ENCODE results near the gene FNDC3B.
"Not testable (repeated sequence)": the region's sequence is repeated elsewhere in the genome, so short reads cannot be mapped to it uniquely, and the experiment has no call there.

Gene FNDC3B

DNA sequence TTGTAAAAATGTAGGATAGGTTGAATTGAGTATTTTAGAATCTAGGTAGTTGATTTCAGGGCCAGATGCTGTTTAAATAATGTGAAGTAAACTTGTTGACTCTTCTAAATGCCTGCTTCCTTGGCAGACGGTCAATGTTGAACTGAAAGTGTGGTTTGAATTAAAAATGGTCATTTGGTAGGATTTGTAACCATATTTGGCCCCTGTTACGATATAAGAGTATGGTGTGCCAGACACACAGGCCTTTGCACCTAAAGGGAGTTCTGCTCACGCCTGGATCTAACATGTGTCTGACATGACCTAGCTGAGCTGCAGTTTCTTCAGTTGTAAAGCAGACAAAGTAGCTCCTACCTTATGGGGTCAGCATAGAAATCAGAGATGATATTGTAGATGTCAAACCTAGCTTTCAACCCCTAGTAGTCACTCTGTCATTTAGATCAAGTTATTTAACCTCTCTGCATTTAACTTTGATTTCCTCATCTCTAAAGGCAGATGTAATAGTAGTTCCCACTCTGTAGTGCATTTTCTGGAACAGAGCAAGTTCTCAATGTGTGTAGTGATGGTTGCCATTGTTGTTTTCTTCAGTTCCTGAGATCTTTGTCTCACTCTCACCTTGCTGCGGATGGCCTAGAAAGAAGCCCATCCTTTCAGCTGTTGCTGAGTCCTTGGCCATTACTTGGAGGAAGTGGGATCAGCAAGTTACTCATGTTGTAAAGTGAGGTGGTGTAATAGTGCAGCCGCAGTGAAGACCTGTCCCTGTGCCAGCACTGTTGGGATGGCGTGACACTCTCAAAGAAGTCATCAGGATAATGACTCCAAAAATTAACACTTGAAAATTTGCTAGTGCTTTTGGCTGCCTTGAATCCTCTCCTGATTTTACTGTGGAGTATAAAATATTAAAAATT is 318.7 kb downstream of the FNDC3B start:
- DNase-seq: no peak

DNA sequence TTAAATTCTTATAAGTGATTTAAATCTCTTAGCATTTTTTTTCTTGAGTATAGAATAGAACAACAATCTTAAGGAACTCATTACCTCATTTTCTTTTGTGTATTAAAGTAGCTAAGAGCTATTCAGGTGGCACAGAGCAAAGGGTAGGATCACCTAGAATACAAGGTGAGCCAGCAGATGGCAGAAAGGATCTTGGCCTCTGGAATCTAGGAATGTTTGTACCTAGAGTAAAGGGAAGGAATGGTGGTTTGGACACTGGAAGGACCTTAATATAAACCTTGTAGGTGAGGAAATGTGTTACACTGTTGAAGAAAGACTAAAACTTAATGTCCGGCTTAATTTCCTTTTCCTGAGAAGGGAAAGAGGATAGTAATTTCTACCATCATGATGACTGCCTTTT is 319.9 kb downstream of the FNDC3B start:
- no peak for DNase-seq

DNA sequence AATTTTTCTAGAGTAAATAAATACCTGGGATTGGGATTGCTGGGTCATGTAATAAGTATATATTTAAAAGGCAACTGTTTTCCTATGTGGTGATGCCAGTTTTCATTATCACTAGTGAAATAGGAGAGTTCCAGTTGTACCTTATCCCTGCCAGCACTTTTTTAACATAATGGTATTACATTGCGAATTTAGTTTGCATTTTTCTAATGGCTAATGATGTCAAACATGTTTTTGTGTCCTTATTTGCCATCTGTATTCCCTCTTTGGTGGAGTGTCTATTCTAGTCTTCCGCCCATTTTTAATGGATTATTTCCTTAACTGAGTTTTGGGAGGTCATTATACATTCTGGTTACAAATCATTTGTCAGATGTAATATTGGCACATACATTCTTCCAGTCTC is 320.6 kb downstream of the FNDC3B start:
- DNase-seq: no peak

DNA sequence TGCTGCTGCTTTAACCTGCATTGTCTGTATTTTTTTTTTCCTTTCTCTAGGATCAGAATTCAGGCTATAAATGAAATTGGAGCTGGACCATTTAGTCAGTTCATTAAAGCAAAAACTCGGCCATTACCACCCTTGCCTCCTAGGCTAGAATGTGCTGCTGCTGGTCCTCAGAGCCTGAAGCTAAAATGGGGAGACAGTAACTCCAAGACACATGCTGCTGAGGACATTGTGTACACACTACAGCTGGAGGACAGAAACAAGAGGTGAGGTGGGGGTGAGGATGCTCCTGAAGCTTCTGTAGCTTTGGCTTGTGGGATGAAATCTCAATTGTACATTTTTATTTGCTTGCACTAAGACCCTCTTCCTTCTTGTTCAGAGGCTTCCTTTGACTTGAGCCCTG is 323.2 kb downstream of the FNDC3B start:
- DNase-seq: no peak

DNA sequence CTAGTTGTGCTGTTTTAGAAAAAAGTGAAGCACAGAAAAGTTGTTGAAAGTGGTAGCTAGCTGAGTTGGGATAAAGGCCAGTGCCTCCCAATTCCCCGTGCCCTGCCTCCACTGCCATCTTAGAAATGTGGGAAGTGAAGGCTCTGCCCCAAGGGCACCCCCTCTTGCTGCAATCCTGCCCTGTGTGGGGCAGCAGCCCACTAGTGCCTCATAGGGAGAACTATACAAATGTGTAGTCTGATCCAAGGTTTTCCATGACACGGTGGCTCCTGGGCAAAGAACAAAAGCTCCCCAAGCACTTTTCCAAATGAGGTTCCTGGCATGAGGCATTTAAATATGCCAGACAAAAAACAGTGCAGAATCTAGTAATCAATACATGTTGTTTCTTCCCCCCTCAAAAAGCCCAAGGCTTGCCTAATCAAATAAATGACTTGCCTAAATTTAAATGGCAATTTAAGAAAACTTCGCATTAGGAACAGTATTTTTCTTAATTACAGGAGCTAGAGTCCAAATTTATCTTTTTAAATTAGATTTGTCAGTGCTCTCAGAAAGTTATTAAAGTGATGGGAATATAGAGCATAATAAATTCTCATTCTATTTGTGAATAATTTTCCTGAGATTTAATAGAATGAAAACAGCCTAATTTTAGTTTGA is 325.1 kb downstream of the FNDC3B start:
- DNase-seq: no peak

DNA sequence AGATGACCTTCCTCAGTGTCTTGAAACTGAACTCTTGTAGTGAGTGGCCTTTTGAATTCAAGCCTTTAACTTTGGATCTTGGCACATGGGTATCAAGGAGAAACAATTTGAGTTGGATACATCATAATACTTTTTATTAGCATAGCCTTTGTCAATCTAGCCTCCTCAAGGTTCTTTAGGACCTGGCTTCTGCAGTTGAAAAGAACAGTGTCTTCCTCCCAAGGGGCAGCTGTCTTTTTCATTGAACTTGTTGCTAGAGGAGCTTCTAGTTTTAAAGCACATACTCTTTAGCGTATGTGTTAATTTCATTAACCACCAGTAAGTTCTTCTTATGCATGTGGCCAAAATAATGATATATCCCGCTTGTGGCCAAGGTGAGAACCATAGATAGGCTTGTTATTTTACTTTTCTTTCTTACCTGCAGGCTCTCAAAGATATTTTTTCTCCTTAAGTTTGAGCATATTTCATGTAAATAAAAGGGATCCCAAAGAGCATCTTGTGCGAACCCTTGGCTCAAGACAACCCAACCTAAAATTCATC is 325.7 kb downstream of the FNDC3B start:
- no peak for DNase-seq

DNA sequence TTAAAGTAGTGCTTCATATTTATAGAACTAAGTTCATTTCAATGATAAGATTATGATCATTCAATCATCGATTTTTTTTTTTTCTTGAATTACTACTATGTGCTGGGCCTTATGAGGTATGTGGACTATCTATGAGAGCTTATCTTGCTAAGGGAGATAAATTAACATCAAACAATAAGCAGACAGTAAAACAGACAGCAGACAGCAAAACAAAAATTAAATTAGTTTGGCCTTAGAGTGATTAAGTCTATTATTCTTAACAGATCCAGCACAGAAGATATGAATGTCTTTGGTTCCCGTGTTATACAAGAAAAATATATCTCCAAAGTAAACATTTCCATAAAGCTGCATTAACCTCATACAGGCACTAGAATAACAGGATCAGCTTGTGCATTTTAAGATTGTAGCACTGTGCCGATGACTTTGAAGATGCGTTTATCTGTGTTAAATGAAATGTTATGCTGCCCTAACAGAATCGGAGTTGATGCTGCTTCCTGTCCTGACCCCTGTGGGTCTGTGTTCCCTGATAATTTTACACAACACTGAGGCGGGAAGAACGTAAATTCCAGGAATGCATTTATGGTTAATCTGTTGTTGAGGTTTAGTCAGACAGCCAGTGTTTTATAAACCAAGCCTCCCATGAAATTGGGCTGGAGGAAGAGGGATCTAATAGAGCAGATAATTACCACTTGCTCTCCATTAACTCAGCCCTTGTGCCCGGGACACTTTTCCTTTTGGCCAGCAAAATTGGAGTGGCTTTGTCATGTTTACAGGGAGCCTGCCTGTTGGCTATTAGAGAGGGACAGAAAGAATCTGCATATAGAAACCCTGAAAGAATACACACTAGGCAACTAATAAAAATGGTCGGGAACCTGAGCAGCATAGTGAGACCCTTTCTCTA is 328.1 kb downstream of the FNDC3B start:
- no peak for DNase-seq

DNA sequence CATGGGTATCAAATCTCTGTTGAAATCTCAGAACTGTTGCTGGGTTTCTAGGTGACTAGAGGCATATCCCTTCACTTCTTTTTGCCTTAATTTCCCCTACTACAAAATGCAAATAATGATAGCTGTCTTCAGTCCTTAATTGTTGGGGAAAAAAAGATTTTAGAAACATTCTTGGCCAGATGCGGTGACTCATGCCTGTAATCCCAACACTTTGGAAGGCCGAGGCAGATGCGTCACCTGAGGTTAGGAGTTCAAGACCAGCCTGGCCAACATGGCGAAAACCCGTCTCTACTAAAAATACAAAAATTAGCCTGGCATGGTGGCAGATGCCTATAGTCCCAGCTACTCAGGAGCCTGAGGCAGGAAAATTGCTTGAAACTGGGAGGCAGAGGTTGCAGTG is 329.2 kb downstream of the FNDC3B start:
- not testable (repeated sequence) for DNase-seq

DNA sequence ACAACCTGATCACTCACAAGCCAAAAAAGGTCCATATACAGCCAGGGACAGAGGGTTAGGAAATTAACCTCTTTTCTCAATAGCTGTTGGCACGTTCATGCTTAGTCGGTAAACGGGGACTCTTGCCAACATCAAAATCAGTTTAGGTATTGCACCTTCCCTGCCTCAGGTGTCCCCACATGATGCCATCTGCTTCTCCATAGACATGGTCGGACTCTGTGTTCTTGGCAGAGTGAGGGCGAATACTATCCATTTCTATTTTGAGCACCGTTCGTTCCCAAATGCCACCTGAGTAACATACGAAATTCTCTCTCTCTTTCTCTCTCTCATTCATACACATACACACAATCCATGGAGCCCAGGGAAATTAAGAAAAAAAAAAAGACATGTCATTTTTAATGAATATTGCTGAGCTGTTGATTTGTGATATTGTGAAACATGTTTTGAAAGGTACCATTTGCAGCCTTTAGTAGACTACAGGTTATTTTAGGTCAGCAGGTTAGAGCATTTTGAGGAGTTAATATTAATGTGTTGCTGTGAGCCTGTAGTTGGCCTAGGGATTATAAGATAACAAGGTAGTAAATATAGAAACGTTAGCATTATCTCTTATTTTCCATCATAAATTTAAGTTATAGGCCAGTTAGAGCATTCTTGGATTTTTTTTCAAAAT is 330.3 kb downstream of the FNDC3B start:
- DNase-seq: no peak

DNA sequence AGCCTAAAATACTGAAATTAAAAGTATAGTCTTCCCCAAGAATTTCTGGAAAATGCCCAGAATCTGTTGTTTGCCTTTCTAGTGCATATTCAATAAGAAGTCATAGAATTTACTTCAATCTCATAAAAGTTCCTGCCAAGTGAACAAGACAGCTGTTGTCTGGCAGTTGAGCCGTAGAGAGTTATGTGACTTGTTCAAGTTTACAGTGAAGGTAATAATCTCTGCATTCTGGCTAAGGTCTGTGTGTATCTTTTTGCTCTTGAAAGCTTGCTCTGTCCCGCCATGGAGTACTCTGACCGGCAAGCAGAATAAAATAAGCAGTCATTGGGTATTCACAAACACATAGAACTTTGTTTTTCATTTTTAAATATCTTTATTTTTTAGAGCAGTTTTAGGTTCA is 331.0 kb downstream of the FNDC3B start:
- no peak for DNase-seq

DNA sequence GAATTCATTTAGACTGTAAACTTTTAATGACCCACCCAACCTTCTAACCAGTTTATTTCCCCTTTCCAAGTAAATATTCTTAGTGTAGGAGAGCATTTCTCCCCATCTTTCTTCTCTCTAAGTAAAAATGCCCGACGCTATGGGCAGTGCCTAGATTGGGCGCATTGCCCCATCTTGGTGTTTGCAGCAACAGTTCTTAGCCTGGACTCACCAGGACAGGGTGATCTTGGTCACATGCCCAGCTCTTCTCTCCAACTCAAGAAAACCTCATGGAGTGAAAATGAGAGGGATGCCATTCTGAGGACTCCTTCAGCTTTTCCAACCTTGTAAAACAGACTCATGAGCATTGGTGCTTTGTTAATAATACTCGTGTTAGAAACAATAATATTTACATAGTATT is 332.2 kb downstream of the FNDC3B start:
- no peak for DNase-seq

DNA sequence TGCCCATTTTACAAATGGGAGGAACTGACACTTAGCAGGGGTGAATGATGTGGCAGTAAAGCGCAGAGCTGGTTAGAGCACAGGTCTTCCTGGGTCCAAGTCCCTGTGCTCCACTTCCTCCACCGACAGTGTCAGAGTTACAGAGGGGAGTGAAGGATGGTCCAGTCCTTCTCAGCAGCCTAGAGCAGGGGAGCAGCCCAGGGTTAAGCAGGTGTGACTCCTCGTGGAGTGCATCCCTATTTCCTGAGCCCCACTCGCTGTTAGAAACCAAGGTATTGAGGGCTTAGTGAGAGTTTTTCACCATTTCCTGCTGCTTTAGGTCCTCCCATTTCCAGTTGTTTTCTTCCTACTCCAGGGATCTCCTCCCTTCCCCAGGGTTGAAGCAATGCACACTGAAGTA is 333.5 kb downstream of the FNDC3B start:
- DNase-seq: no peak

DNA sequence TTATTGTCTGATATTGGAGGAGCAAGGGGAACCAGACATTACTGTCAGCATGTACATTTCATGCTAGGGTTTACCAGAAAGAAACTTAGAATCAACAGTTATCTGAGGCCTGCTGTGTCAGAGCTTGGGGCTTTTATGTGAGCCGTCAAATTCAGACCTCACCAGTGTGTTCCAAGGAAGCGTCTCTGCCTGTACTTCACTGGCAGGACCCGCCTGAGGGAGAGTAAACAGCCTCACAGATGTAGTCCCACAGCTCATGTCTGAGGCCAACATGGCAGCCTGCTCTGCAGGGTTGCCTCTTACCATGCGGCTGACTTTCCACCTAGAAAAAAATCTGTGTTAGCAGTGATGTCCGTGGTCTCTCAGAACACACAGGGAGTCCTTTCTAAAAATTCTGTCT is 334.5 kb downstream of the FNDC3B start:
- DNase-seq: no peak

DNA sequence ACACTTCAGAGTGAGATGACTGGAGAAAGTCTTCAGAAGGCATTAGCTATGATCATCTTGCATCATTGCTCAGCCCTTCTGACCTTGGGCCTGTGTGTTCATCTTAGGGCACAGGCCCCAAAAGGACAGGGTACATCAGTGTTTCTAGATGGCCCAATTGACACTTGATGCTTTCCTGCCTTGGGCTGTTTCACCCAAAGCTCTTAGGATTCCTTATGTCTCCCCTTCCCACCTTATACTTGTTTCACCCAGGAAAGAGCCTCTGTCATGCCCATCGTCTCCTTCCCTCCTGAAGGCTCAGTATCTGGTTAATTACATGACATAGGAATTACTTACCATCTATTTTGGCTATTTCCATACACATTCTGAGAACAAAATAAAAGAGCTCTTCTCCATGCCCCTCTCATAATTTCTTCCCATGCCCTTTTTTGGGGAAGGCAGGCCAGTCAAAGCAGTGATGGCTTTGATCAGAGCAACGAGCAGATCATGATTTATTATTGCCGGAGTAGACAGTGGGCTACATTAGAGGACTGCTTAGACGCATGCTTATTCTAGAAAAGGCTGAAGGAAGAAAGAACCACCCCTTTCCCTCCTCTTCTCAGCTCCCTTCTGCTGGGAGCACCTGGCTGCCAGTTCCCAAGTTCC is 335.9 kb downstream of the FNDC3B start:
- no peak for DNase-seq

DNA sequence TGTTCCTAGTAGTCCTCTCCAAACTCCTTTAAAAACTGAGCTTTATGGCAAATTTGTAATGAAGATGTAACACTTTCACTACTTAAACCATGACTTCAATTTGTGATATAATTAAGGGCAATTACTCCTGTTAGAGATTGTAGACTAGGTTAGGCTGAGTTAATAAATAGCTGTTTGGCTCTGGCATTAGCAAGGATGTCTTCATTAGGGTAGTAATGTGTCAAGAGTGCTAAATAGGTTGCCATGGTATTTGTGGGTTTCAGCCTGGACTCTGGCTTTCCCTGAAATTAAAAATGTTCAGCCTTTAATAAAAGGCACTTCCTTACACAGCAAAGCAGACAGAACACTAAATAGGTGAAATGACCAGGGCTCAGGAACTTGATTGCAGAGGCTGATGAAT is 337.0 kb downstream of the FNDC3B start:
- no peak for DNase-seq

DNA sequence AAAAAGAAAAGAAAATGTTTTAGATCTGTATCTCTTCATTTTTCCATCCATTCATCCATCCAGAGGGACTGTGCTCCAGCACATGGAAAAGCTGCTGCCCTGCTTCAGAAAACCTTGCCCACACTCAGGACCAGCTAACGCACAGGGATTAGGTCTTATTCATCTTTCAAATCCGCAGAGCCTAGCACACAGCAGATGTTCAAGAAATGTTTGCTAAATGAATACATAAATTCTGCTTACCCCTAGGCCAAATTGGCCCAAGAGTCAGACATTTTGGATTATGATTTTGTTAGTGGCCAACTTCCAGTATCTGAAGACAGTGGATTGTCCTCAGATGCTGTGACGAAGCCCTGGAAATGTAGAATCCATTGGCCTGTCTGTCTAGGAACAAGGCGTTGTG is 337.5 kb downstream of the FNDC3B start:
- DNase-seq: no peak

DNA sequence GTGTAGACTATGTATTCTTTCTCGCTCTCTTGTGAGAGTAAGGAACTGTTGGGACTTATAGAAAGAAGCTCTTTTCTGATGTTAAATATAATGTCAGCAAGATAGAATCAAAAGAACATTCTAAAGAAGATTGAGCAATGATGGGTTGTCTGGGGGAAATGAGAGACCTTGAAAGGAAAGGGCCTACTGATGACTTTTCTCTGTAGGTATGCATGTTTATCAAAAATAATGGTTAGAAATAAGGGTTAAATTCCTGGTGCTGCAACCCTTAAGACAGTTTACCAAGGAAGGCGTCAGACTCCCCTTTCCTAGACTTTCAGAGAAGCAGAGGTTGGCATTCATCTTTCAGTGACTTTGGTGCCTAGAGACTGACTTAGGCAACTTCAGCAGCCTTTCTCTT is 339.1 kb downstream of the FNDC3B start:
- no peak for DNase-seq

DNA sequence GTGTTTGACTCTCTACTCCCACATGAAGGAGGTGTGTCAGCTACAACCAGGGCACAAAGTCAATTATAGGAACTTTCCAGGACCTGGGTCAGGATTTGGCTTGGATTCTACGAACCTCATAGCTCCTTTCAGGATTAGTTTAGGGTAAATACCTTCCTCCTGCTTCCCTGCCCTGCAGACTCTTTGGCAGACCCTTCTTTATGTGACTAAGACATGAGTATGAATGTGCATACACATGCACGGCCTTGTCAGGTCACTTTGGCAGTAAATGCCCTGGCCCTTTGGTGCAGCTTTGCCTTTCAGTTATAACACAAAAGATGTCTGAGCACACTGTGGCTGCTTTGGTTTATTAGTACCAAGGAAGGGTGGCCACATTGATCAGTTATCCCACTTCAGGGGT is 340.0 kb downstream of the FNDC3B start:
- no peak for DNase-seq

DNA sequence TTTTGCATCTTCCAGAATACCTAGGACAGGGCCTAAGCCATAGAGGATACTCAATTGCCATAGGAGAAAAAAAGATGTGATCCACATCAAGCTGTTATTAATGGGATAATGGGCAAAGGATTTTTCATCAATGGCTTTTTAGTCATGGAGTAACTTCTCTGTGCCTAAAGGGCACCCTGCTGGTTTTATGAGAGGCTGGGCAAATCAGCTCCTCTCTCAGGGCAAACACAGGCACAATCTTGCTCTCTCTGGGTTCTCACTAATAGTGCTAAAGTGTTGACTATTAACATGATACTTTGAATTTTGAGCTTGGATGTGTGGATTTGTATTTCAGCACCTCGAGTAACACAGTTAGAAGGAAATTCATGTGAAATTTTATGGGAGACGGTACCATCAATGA is 341.3 kb downstream of the FNDC3B start:
- DNase-seq: no peak

DNA sequence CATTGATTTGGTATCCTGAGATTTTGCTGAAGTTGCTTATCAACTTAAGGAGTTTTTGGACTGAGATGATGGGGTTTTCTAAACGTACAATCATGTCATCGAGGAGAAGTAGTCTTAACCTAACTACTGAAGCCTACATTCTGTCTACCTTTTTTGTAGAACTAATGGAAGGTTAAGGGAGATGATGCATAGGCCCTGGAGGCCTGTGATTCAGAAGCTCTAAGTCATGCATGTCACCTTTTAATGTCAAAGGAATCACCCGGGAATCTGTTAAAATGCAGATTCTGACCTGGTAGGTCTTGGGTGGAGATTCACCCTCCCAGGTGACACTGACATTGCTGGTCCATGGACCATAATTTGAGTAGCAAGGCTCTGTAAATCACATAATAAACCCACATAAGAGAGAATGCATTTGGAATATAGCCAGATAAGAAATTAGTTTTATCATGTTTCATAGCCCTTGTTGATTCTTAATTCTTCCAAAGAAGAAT is 344.0 kb downstream of the FNDC3B start:
- DNase-seq: no peak

DNA sequence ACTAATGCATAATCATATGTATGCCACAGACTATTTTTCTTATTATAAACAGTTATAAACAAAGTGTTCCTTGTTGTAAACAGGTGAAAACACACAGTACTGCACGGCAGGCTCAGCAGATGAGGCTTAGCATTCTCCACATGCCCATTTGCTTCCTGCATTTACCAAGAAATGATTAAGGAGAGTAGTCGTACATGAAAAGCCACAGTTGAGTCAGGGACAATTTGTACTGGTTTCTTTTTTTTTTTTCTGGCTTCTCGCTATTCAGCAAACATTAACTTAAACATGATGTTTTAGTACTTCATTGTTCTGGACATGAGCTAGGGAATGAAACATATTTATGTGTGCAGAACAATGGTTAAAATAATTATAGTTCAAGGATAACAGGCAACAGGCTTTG is 345.5 kb downstream of the FNDC3B start:
- DNase-seq: no peak

DNA sequence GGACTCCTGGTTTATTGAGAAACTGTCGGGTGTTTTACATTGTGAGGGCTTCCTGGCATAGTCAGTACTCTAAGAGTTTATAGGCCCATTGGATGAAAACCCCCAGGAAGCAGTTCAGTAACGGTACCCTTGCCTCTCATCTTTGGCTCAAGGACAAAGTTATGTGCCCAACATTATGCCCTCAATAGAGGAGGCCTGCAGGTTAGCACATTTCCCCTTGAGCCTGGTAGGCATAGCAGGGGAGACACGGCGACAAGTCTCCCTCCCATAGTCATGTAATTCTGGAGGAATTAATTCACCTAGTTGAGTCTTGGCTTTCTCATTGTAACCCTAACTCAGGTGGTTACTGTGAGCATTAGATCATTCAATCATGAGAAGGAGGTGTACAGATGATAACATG is 348.4 kb downstream of the FNDC3B start:
- DNase-seq: no peak
